Ectodermal cell (in vitro differentiated cells): Measurements from ENCODE around the gene PREX1.

ENCODE experiments used
- H3K27ac ChIP-seq: 2 replicates; pipeline ENCODE4 v1.7.0; 2013; ENCODE audit warnings: mild to moderate bottlenecking, low read depth, low read length; ENCODE audit not compliant: insufficient read depth, poor library complexity, severe bottlenecking
- H3K27me3 ChIP-seq: 2 replicates; pipeline ENCODE4 v1.7.0; 2013; ENCODE audit warnings: mild to moderate bottlenecking, low read length; ENCODE audit not compliant: insufficient read depth, control insufficient read depth, poor library complexity, severe bottlenecking
- H3K36me3 ChIP-seq: one replicate; pipeline ENCODE4 v1.7.0; 2013; ENCODE audit warnings: low read length; ENCODE audit not compliant: control insufficient read depth, insufficient read depth
- H3K4me1 ChIP-seq: one replicate; pipeline ENCODE4 v1.7.0; 2013; ENCODE audit warnings: low read length; ENCODE audit not compliant: control insufficient read depth, insufficient read depth
- H3K4me3 ChIP-seq: 2 replicates; pipeline ENCODE4 v1.7.0; 2013; ENCODE audit warnings: low read depth, low read length, control low read depth; ENCODE audit not compliant: insufficient read depth
- H3K9me3 ChIP-seq: 2 replicates; pipeline ENCODE4 v1.7.0; 2013; ENCODE audit warnings: mild to moderate bottlenecking, low read length, moderate library complexity; ENCODE audit not compliant: control insufficient read depth
- WGBS, 2 experiments: methylation state at CpG; one replicate each; pipeline ENCODE4 v1.1.7; 2013; ENCODE audit warnings: missing lambda C conversion rate in 2 of 2; 5-methylcytosine and 5-hydroxymethylcytosine counted together

PREX1 gene

DNA sequence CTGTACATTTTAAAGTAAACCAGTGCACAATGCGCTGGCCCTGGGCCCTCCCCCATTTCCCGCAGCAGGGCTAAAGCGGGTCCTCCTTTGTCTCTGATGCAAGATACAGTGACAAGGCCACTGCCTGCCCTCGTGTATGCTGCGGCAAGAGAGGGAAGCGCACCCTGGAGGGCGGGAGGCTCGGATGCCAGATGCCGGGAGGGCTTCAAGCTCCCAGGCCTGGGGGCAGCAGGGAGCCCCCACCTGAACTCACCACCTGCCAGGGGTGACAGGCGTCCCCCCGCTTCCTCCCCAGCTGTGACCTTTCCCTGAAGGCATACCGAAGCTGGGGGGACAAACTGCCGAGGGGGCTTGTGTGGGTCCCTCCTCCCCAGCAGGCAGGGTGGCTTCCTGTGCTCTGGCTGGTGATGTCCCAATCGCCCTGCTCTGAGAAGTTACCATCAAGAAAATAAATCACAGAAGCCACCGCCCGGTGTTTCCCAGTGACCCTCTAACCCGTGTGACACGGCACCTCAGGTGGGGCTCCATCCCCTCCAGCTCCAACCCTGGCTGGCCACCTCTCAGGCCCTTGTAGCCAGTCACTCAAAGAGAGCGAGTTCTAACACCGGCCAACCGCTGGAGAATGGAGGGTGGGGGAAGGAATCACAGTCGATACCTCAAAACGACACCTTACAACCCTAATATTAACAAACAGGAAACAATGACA lies 203.3 kb downstream of the PREX1 start:
- no peak overlapping the region for H3K27ac ChIP-seq
- no peaks in the 10 kb centered on the region for H3K36me3 ChIP-seq
- no peaks in the 10 kb centered on the region for H3K27me3 ChIP-seq
- H3K4me3 ChIP-seq, result no peak overlapping the region
- no peaks in the 10 kb centered on the region for H3K4me1 ChIP-seq
- whole genome bisulfite sequencing, 2 experiments, result 85% methylated on average over 18 to 22 of the region's 23 CpGs
- H3K9me3 ChIP-seq, result no peaks in the 10 kb centered on the region

DNA sequence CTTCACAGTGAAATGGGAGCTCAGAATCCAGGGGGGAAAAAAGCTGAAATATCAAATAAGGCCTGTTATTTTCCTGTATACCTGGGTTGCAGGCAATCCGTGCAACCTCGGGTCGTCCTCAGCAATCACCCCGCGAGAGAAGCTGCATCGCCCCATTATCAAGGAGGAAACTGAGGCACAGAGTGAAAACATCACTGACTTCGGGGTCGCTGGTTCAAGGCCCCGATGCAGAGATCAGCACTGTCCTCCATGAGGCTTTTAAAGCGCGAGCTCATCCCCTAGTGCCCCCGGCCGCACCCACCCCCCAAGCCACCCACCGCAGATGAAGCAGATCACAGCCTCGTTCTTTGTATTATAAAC lies 203.9 kb downstream of the PREX1 start:
- H3K4me3 ChIP-seq, result no peak overlapping the region
- H3K27ac ChIP-seq, result no peak overlapping the region
- H3K9me3 ChIP-seq, result no peaks in the 10 kb centered on the region
- H3K4me1 ChIP-seq, result no peaks in the 10 kb centered on the region
- H3K36me3 ChIP-seq, result no peaks in the 10 kb centered on the region
- no peaks in the 10 kb centered on the region for H3K27me3 ChIP-seq
- 95% methylated on average over 11 of the region's 15 CpGs for whole genome bisulfite sequencing, 2 experiments

DNA sequence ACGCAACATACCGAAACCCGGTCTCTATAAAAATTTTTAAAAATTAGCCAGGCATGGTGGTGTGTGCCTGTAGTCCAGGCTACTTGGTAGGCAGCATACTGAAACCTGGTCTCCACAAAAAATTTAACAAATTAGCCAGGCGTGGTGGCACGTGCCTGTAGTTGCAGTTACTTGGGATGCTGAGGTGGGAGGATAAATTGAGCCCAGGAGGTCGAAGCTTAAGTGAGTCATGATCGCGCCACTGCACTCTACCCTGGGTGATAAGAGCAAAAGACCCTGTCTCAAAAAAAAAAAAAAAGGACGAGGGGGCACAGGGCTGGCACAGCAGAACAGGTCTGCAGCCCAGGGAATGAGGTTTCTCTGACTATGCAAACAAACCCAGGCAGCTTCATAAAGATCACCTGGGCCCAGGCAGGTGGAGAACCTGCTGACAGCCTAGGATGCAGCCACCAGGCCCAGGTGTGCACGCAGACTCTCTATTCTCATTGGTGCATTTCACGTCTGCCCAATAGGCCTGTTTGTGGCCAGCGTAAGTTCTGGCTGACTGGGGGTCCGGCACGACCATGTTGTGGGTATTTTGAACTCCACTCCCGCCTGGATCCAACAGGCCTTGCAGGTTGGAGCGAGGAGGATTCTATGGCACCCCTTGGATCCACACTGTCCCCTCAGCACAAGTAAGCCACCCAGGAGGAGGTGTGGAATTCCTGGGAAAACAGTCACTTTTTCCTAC lies 204.5 kb downstream of the PREX1 start:
- no peaks in the 10 kb centered on the region for H3K36me3 ChIP-seq
- H3K27ac ChIP-seq, result no peak overlapping the region
- H3K4me1 ChIP-seq, result no peaks in the 10 kb centered on the region
- no peaks in the 10 kb centered on the region for H3K9me3 ChIP-seq
- H3K4me3 ChIP-seq, result no peak overlapping the region
- WGBS, 2 experiments, result 92 to 94% methylated on average over 16 of the region's 16 CpGs
- H3K27me3 ChIP-seq, result no peaks in the 10 kb centered on the region

DNA sequence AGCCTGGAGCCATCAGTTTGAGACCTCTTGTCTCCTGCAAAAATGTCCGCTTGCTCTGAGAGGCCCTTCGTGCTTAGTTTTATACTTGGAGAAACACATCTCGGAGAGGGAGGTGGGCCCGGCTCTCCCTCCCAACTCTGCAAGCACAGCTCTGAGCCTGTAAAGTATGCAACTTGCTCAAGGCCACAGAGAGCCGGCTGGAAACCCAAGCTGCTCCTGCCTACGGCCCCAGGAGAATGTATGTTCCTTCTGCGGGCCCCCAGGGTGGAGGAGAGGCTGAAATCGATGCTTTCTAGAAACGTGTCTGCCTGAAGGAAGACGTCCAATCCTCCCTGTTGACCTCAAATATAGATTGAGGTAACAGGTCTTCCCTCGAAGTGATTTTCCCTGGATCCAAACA lies 205.4 kb downstream of the PREX1 start:
- Histone ChIP-seq H3K27me3 (no peaks in the 10 kb centered on the region), H3K36me3 (no peaks in the 10 kb centered on the region), H3K9me3 (no peaks in the 10 kb centered on the region), H3K4me1 (no peaks in the 10 kb centered on the region), H3K27ac (no peak overlapping the region), H3K4me3 (no peak overlapping the region)
- 88 to 93% methylated on average over 11 of the region's 11 CpGs for WGBS, 2 experiments

DNA sequence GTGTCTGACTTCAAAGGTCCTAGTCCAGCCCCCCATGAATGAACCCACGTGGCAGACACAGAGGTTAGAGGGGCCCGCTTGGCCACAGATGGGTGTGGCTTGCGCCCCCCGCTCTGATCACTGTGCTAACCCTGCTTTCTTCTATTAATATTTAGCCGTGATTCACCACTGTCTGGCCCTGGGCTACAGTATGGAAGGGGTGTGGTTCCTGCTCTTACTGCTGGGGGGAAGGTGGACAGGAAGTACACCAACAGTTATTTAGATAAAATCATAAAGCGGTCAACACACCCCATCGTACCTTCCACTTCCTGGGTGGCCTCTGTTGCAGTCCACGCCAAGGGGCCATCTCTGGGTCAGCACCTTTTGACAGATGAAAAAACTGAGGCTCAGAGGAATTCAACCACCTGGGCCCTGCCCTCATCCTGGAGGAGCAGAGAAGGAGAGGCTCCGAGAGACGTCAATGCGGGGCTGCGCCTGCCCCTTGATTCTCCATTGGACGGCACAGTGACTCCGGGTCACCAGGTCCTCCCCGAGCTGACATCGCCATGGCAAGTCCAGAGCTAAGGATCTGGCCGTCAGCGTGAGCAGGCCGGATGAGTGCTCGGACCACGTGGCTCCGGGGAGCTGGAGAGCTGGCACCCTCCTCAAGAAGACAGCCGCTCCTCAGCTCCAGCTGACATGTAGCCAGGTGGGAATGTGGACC lies 206.3 kb downstream of the PREX1 start:
- 84 to 85% methylated on average over 23 of the region's 23 CpGs for WGBS, 2 experiments
- no peaks in the 10 kb centered on the region for H3K4me1 ChIP-seq
- no peak overlapping the region for H3K27ac ChIP-seq
- H3K9me3 ChIP-seq, result no peaks in the 10 kb centered on the region
- no peaks in the 10 kb centered on the region for H3K36me3 ChIP-seq
- H3K27me3 ChIP-seq, result no peaks in the 10 kb centered on the region
- H3K4me3 ChIP-seq, result no peak overlapping the region

DNA sequence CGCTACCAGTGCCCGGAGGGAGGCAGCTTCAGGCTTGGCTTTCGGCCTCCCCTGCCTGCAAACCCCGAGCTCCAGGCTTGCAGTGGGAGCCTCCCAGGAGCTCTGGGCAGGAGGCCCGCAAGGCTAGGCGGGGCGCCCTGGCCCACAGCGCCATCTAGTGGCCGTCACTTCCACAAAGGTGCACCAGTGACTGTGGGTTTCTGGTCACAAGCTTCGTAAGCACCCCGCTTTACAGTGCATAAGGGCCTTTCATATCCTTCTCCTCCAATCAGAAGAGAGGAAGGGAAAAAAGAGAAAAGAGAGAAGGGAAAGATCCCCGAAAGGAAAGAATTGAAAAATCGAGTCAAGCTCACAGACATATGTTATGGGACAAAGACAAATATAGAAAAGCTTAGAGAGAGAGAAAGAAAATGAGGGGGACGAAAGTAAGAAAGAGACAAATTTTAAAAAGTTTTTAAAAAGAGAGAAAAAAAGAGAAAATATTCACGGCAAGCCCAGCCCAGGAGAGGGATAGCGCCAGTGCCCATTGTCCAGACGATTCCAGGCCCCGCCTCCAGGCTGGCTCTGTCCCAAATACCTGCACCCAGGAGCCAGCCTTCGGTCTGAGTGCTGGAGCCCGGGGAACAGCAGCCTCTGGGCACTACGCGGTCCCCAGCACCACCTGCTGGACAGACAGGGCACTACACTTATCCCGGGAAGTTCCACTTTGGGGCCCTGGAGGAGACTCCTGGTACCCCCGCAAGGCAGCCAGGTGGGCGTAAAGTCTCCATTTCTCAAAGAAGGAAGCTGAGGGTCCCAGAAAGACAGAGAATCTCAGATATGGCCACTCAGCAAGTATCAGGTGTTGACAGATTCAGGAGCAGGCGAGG lies 207.1 kb downstream of the PREX1 start:
- Histone ChIP-seq H3K4me3 (peak overlapping the region; percentile 16), H3K36me3 (no peaks in the 10 kb centered on the region), H3K9me3 (no peaks in the 10 kb centered on the region), H3K27me3 (no peaks in the 10 kb centered on the region), H3K27ac (no peak overlapping the region), H3K4me1 (no peaks in the 10 kb centered on the region)
- 8 to 9% methylated on average over 26 of the region's 26 CpGs for WGBS, 2 experiments

DNA sequence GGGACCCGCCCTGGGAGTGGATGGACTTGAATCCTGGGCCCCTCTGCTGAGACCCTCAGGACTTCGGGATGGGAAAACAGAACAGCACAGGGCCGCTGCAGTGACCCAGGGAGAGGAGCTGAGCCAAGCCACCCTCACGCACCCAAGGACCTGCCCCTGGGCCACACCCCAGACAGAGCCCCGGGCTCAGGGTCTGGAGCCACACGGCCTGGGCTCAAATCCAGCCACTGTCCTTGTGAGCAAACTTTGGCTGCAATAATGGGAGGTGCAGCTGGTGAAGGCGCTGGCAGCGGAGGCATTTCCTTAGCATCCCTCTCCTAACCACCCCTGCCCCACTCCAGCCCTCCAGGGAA lies 207.7 kb downstream of the PREX1 start:
- 89 to 91% methylated on average over 8 of the region's 8 CpGs for whole genome bisulfite sequencing, 2 experiments
- no peaks in the 10 kb centered on the region for H3K27me3 ChIP-seq
- no peaks in the 10 kb centered on the region for H3K36me3 ChIP-seq
- H3K4me3 ChIP-seq, result no peak overlapping the region
- no peaks in the 10 kb centered on the region for H3K9me3 ChIP-seq
- no peaks in the 10 kb centered on the region for H3K4me1 ChIP-seq
- H3K27ac ChIP-seq, result no peak overlapping the region

DNA sequence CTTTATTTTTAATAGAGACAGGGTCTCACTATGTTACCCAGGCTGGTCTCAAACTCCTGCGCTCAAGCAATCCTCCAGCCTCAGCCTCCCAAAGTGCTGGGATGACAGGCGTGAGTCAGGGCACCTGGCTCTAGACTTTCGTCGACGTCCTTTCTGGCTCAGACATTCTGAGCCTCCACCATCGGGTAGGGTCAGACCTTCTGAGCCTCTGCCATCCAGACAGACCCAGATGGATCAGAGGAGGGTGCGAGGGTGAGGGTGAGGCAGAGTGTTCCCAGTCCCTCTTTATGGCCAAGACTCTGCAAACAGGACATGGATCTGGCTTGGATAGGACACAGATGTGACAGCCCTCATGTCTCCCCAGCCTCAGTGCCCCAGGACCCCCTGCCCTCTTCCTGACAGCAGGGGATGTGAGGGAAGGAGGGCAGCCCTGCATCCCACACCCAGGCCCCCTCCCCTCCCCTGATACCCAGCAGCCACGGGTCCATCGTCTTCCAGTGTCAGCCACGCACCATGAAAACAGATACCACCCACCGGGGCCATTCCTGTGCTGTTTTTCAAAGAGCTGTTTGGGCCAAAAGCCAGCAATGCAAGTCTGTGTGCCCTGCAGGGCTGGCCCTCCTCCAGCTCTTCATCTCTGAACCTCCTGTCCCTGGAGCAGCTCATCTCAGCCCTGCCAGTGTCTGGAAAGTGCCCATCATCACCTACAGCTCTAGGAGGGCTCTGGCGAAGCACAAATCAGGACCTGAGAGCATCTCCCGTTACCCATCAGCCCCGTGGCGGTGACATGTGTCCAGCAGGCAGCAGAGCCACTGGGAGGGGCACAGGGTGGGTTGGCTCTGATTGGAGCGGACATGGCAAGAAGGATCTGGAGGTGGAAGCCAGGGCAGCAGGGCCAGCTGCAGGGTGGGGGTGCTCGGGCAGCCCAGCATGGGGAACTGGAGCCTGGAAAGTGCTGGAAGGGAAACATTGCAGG lies 208.4 kb downstream of the PREX1 start:
- Histone ChIP-seq H3K27ac (no peak overlapping the region), H3K4me1 (no peaks in the 10 kb centered on the region), H3K36me3 (no peaks in the 10 kb centered on the region), H3K9me3 (no peaks in the 10 kb centered on the region), H3K27me3 (no peaks in the 10 kb centered on the region), H3K4me3 (no peak overlapping the region)
- 86% methylated on average over 17 of the region's 17 CpGs for WGBS, 2 experiments

DNA sequence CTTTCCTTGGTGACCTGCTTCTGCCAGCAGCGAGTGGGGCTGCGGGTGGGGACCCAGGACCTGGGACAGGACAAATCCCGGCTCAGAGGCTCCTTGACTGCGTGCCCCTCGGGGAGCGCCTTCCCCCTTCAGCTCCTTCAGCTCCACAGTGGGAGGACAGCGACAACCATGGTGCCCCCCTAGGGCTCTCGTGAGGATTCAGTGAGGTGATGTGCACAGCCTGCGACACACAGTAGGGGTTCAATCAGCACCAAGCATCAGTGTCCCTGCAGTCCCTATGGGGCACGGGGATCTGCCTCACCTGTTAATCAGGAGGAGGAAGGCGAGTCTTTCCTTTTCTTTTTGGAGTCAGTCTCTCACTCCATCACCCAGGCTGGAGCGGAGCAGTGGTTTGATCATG lies 209.2 kb downstream of the PREX1 start:
- WGBS, 2 experiments, result 87 to 89% methylated on average over 12 of the region's 12 CpGs
- Histone ChIP-seq H3K4me3 (no peak overlapping the region), H3K27me3 (no peaks in the 10 kb centered on the region), H3K4me1 (no peaks in the 10 kb centered on the region), H3K9me3 (no peaks in the 10 kb centered on the region), H3K27ac (no peak overlapping the region), H3K36me3 (no peaks in the 10 kb centered on the region)
